IMR-90 (cell line): Measurements from ENCODE around the gene SLC7A9.

Experiments
- CEBPB ChIP-seq: IDR thresholded peaks from 2 replicates; pipeline ENCODE4 v1.6.1; 2012; ENCODE audit warnings: low read depth, low read length, improper control_type of control experiment
- FOS ChIP-seq: fragments of 150-350 bp; IDR thresholded peaks from 2 replicates; pipeline ENCODE4 v1.6.1; 2016; ENCODE audit warnings: low read depth, low read length
- MAZ ChIP-seq: IDR thresholded peaks from 2 replicates; pipeline ENCODE4 v1.6.1; 2012; ENCODE audit warnings: low read depth, mild to moderate bottlenecking, low read length, improper control_type of control experiment, moderate library complexity, borderline replicate concordance
- MXI1 ChIP-seq: IDR thresholded peaks from 2 replicates; pipeline ENCODE4 v1.6.1; 2012; ENCODE audit warnings: low read depth, mild to moderate bottlenecking, low read length, moderate library complexity, borderline replicate concordance
- POLR2A ChIP-seq: IDR thresholded peaks from 2 replicates; pipeline ENCODE4 v1.6.1; 2012; ENCODE audit warnings: mild to moderate bottlenecking, low read depth, low read length
- RAD21 ChIP-seq: IDR thresholded peaks from 2 replicates; pipeline ENCODE4 v1.6.1; 2012; ENCODE audit warnings: low read length, improper control_type of control experiment
- RCOR1 ChIP-seq: IDR thresholded peaks from 2 replicates; pipeline ENCODE4 v1.6.1; 2012; ENCODE audit warnings: mild to moderate bottlenecking, low read length, improper control_type of control experiment; ENCODE audit not compliant: insufficient replicate concordance
- RFX5 ChIP-seq: IDR thresholded peaks from 2 replicates; pipeline ENCODE4 v1.8.0; 2012; ENCODE audit warnings: low read depth, mild to moderate bottlenecking, low read length, moderate library complexity
- SMC3 ChIP-seq: fragments of 150-350 bp; IDR thresholded peaks from 2 replicates; pipeline ENCODE4 v1.6.1; 2016; ENCODE audit warnings: low read depth, mild to moderate bottlenecking, antibody characterized with exemption, low read length, moderate library complexity
- TF ChIP-seq, protein P1 (sequence below): conservative IDR thresholded peaks from 2 replicates; pipeline ENCODE4 v1.5.1; 2012; ENCODE audit warnings: mild to moderate bottlenecking, low read depth, low read length, improper control_type of control experiment
- TF ChIP-seq, protein P2 (sequence below): fragments of 150-350 bp; IDR thresholded peaks from 2 replicates; pipeline ENCODE4 v1.6.1; 2017; ENCODE audit warnings: mild to moderate bottlenecking, antibody characterized with exemption, low read length, low read depth
- TF ChIP-seq, protein P3 (sequence below): fragments of 150-350 bp; IDR thresholded peaks from 2 replicates; pipeline ENCODE4 v1.6.1; 2016; ENCODE audit warnings: low read depth, mild to moderate bottlenecking, low read length, moderate library complexity, borderline replicate concordance

DNA sequence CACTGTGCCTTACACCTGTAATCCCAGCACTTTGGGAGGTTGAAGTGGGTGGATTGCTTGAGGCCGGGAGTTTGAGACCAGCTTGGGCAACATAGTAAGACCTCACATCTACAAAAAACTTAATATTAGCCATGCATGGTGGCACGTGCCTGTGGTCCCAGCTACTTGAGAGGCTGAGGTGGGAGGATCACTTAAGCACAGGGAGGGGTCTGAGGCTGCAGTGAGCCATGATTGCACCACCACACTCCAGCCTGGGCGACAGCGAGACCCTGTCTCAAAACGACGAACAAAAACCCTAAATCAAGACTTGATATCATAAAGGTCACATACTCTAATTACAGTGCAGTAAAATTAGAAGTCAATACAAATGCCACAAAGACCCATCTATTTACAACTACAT, 17.4 kb downstream of the SLC7A9 start:
- no peak for TF ChIP-seq POLR2A
- TF ChIP-seq, protein P1, sequence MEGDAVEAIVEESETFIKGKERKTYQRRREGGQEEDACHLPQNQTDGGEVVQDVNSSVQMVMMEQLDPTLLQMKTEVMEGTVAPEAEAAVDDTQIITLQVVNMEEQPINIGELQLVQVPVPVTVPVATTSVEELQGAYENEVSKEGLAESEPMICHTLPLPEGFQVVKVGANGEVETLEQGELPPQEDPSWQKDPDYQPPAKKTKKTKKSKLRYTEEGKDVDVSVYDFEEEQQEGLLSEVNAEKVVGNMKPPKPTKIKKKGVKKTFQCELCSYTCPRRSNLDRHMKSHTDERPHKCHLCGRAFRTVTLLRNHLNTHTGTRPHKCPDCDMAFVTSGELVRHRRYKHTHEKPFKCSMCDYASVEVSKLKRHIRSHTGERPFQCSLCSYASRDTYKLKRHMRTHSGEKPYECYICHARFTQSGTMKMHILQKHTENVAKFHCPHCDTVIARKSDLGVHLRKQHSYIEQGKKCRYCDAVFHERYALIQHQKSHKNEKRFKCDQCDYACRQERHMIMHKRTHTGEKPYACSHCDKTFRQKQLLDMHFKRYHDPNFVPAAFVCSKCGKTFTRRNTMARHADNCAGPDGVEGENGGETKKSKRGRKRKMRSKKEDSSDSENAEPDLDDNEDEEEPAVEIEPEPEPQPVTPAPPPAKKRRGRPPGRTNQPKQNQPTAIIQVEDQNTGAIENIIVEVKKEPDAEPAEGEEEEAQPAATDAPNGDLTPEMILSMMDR: no peak
- no peak for TF ChIP-seq RAD21
- TF ChIP-seq, protein P2, sequence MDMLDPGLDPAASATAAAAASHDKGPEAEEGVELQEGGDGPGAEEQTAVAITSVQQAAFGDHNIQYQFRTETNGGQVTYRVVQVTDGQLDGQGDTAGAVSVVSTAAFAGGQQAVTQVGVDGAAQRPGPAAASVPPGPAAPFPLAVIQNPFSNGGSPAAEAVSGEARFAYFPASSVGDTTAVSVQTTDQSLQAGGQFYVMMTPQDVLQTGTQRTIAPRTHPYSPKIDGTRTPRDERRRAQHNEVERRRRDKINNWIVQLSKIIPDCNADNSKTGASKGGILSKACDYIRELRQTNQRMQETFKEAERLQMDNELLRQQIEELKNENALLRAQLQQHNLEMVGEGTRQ: no peak
- TF ChIP-seq MAZ: no peak
- TF ChIP-seq, protein P3, sequence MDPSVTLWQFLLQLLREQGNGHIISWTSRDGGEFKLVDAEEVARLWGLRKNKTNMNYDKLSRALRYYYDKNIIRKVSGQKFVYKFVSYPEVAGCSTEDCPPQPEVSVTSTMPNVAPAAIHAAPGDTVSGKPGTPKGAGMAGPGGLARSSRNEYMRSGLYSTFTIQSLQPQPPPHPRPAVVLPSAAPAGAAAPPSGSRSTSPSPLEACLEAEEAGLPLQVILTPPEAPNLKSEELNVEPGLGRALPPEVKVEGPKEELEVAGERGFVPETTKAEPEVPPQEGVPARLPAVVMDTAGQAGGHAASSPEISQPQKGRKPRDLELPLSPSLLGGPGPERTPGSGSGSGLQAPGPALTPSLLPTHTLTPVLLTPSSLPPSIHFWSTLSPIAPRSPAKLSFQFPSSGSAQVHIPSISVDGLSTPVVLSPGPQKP: no peak
- no peak for TF ChIP-seq RFX5
- no peak for TF ChIP-seq CEBPB
- TF ChIP-seq SMC3: no peak
- no peak for TF ChIP-seq MXI1
- TF ChIP-seq FOS: no peak
- TF ChIP-seq RCOR1: no peak
